GM18507 (cell line): ENCODE data around the gene OR5W2.
"Not testable (repeated sequence)": the region's sequence is repeated elsewhere in the genome, so short reads cannot be mapped to it uniquely, and the experiment has no call there.

Source experiments
- DNase-seq: peaks from one replicate; pipeline ENCODE4 v3.0.0; 2011; ENCODE audit warnings: low read depth; ENCODE audit not compliant: insufficient read length; ENCODE audit errors: extremely low spot score
- FAIRE-seq: peaks from 2 replicates; lab custom pipeline; 2011; peaks lifted over from hg19 to GRCh38; lab: Jason Lieb, UNC

Gene OR5W2

DNA sequence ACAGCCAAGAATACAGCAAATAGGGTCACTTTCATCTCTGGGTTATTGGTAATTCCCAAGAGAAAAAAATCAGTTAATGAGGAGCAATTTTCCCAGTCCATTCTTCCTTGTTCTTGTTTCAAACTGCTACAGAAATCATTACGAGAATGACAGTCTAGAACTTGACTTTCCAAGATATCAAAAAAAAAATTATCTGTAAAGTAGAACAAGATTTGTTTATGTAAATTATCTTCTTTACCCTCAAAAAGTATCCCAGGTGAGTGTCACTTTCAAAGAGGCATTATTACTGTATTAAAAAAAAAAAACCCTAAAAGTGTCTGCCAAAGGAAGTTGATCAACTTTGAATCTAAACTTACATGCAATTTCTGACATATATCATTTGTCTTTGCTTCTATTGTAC is at the start of gene OR5W2:
Gene OR5W2, minus strand, starts transcription at position 101 of the 400 bp plus-strand sequence. Its CDS starts 0 bp downstream, at position 101.
- no peak for FAIRE-seq
- no peak for DNase-seq

DNA sequence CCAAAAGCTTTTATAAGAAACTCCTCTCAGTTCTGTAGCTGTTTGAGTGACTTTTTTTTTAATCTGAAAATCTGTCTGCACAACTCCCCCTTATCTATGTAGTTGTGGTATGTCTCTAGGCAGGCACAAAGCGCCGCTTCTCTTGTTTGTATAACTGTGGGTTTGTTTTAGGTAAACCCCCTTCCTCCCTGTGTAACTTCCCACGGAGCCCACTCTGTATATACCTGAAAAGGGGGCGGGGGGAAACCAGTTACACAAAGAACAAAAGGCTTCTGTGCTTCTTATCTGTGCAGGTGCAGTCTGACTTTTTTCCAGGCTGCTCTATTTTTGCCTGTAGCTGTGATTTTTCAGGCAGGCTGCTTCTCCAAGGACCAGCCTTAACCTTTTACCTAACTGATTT is 42.1 kb upstream of the OR5W2 start:
- DNase-seq (no peak), FAIRE-seq (no peak)

DNA sequence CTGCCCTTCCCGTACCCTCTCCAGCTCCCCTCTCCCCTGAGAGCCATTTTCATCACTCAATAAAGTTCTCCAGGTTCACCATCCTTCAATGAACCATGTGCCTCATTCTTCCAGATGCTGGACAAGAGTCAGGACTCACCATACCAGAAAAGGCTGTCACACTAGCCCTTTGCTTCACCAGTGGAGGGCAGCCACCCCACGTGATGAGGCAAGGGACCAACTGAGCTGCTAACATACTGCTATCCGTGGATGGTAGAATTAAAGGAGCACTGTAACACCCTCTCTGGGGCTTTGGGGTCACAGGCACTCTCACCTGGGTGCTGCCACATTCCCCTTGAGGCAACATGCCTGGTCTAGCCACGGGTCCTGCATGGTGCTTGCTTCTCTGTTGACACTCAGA is 34.9 kb upstream of the OR5W2 start:
- no peak for DNase-seq
- no peak for FAIRE-seq

DNA sequence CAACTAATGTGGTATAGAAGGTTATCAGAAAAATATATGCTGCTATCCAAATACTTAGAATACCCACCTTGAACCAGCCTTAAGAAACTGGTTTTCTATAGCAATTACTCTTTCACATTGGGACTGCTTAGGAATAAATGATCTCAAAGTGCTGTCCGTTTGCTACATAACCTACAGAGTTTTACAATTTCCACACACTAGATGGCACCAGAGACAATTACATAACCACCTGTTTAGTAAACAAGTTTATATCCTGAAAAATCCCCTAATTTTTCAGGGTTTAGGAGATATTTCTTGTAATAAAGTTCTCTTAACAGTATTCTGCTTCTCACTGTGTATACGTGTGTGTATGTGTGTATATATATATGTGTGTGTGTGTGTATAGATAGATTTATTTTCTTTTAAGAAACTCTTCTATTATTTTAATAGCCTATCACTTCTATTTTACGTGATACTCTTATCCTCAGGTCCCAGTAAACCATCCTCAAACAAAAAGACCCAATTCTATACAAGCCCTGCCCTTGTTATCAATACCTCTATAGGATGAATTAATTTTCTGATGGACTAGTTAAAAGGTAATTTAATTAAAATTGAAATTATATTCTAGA is 28.5 kb upstream of the OR5W2 start:
- FAIRE-seq = no peak
- DNase-seq = no peak

DNA sequence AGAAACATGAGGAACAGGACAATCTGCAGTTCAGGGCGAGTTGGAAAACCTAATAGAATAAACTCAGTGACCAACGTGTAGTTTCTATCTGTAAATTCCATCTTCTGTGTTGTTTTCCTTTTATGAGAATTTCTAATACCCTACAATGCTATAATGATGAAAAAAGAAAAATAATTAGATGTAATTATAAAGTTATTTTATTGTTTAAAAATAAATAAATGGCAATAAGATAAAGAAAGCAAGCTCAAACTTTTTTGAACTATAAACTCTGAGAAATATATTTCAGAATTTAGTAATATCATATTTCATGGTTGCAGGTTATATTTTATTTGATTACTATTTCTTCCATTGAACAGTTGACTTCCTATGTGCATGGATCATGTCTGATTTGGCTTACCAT is 21.9 kb upstream of the OR5W2 start, which contains the start of gene OR5I1:
Gene OR5I1, minus strand, starts transcription at position 101 of the 400 bp plus-strand sequence. Its CDS starts 0 bp downstream, at position 101.
- no peak for FAIRE-seq
- no peak for DNase-seq

DNA sequence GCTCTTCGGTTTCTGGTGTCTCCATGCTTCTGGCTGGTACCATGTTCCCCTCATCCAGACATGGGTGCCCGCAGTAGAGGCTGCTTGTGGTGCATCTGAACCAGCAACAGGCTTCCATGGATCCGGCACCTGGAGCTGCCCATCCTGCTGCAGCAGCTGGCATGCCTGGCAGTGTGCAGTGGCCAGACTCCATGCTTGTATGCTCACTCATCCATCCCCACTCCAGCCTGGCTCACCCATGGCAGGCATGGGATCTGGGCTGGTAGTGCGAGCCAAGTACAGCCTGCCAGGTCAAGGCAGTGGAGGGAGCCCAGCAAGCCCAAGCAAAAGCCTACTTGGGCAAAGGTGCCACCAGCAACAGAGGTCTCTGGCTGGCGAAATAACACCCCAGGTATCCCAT is 6.2 kb upstream of the OR5W2 start:
- no peak for DNase-seq
- FAIRE-seq = no peak

DNA sequence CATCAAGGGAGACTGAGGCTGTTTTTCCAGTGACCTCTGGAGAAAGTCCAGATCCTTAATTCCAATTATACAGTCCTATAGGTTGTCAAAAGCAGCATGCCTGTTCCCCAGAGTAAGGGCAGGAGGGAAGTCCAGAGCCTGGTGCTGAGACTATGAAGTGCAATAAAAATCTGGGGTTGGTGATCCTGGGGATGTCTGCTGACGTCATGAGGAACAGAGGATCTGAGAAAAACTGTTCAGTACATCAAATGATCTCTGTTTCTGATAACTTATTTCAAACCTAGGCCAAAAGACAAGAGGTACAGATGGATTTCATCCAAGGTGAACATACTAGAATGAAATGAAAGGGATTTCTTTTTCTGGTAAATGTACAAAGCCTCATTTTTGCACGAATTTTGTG is 12.1 kb downstream of the OR5W2 start:
- FAIRE-seq (no peak), DNase-seq (no peak)

DNA sequence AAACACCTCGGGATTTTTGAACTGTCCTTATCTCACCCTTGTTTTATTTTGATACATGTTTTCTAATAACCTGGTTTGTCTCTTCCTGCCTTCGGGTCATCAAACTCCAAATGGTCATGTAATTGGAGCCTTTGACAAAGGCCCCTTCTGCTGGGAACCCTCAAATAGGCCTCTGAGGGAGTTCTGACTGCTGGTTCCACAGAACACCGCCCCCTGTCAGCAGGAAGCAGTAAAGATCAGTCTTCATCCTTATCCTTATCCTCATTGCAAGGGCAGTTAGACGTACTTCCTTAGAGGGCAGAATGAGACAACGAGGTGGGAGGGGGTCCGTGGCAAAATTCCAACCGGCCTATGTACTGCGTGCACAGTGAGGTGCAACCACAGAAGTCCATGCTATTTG is 19.2 kb downstream of the OR5W2 start:
- FAIRE-seq (no peak), DNase-seq (no peak)

DNA sequence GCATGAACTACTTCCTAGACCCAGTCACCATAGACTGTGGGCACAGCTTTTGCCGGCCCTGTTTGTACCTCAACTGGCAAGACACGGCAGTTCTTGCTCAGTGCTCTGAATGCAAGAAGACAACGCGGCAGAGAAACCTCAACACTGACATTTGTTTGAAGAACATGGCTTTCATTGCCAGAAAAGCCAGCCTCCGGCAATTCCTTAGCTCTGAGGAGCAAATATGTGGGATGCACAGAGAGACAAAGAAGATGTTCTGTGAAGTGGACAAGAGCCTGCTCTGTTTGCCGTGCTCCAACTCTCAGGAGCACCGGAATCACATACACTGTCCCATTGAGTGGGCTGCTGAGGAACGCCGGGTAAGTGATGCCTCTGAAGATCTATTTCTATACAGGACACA is 28.9 kb downstream of the OR5W2 start:
- DNase-seq, FAIRE-seq: not testable (repeated sequence)

DNA sequence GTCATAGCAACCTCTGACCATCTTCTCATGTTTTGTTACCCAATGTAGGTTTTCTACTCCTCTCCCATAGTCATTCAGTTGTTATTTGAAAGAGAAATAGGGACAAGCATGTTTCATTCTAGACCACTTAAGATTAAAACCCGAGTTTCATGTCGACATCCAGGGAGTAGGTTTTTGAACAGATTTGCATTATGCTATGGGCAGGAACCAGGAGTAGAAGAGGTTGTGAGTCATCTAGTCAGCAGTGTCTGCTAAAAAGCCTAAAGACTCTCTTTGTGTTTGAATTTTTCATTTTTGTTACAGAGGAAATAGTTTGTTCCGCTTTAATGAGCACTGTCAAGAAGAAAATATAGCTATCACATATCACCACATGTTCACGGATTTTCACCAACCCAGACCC is 29.4 kb downstream of the OR5W2 start:
- not testable (repeated sequence) for DNase-seq, FAIRE-seq

DNA sequence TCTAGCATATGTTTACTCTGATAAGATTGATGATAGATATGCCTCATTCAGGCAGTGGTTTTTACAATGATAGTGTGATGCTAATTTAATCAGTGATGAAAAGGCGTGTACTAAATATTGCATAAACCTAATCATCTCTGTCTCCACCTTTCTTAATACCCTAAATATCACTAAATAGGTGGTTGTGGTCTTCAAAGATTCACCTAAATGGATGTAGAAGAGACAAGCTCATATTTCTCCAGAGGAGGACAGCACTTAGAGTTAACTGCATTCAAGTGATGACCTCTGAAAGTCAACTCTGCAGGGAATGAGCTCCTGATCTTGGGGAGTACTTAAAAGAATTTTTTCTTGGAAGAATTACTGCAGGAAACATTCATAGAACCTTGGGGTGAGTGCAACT is 31.4 kb downstream of the OR5W2 start, which contains the start of gene TRIM51:
Gene TRIM51, plus strand, starts transcription at position 301 of the 400 bp plus-strand sequence. CDS start 2,132 bp downstream, outside the sequence.
- not testable (repeated sequence) for FAIRE-seq

DNA sequence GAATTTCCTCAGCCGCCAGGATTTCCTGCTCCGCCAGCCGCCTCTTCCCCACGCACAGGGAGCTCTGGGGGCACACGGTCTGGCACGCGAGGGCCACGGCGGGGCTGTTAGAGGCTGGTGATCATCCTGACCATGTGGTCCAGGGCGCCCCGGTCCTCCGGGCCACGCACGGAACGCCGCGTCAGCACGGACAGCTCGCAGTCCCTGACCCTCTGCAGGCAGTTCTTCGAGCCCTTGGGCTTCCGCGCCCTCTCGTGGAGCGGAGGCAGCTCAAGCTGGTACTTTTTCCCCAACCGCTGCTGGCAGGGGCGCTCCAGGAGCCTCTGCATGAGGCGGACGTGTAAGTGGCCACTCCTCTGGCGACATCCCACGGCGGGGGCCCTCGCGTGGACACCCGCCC is 41.2 kb downstream of the OR5W2 start:
- not testable (repeated sequence) for FAIRE-seq, DNase-seq

More for the DNA sequence above, 31.4 kb downstream of the OR5W2 start, which contains the start of gene TRIM51:
- not testable (repeated sequence) for DNase-seq

DNA sequence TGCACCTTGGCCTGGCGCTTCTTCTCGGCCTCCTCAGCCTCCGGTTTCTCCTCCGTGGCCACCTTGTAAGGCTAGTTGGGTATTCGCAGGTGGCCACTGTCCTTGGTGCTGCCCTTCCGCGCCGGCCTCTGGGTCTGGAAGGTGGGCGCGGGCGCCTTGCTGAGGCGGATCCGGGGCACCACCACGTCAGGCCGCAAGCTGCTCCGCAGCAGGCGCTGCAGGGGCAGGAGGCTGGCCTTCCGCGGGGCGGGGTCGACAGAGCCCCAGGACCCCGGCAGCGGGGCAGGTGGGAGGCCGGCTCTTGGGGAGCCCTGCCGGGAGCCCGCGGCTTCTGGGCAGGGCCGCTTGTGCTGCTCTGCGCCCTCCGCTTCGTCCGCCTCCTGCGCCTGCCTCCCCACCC is 41.7 kb downstream of the OR5W2 start:
- not testable (repeated sequence) for FAIRE-seq, DNase-seq

DNA sequence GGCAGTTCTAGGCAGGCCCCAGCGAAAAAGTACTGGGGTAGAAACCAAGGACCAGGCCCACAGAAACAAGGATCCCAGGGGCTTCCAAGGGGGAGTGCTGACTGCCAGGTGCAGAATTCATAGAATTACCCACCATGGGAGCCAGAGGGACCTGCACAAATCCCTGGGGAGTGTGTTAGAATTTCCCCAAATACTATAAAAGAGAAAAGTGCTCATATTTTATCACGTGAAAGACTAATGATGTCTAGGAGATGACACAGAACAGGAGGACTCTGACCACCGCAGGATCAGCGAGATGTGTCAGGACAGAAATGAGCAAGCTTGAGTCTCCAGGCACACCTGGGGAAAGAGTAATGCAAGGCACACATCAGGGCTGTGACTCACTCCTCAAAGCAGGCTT is 47.0 kb downstream of the OR5W2 start:
- FAIRE-seq, DNase-seq: not testable (repeated sequence)
